ENCODE data around the gene PPM1H. TPM values are rescaled to one million over a fixed set of nuclear protein-coding genes. Genes with fewer than 3 reads are reported as not detected.

PPM1H gene
- total RNA-seq, 1 experiment from 2014 or later = 12.0 TPM

GRCh38 chr12:62866451-62867082, 68.4 kb downstream of the PPM1H start:
- H3K9me3 ChIP-seq (ENCODE audit: low read length) = no peaks in the 10 kb centered on the region
- H3K27ac ChIP-seq (ENCODE audit: low read length) = peak overlapping the region; percentile 42
- no peaks in the 10 kb centered on the region for H3K27me3 ChIP-seq (ENCODE audit: low read length)
- no peaks in the 10 kb centered on the region for H3F3A ChIP-seq (ENCODE audit: low read length, unreplicated experiment)
- peaks cover 4% of the 10 kb centered on the region; the same call in 1 of the 2 replicates for H3K36me3 ChIP-seq (ENCODE audit: low read depth, low read length)
- BruUV-seq (replicated peaks) = no TSS peak
- H3K9ac ChIP-seq (ENCODE audit: low read length) = no peak overlapping the region
- H2AFZ ChIP-seq (ENCODE audit: low read length) = peak overlapping the region; percentile 18; the same call in 1 of the 2 replicates
- H3K9me2 ChIP-seq (replicated peaks; ENCODE audit: low read length) = no peaks in the 10 kb centered on the region
- H3K4me2 ChIP-seq (ENCODE audit: low read length) = peak overlapping the region; percentile 60
- DNase-seq (peak; percentile 81), ATAC-seq (peak; percentile 82)
- intact Hi-C loops (cut with micrococcal nuclease) = loop anchor here (5.0 kb wide), 1 partner anchor 64 kb away; no protein-coding TSS in a partner anchor
- H3K4me3 ChIP-seq (ENCODE audit: low read length) = no peak overlapping the region
- TF ChIP-seq EZH2 (IDR thresholded peaks at IDR 0.05; ENCODE audit: low read length, unreplicated experiment) = no peak
- TF ChIP-seq CTCF (conservative IDR thresholded peaks at IDR 0.05; ENCODE audit: low read depth, low read length) = no peak
- no peak for TF ChIP-seq EZH2phosphoT487 (IDR thresholded peaks at IDR 0.05; ENCODE audit: borderline replicate concordance, low read length)
- ChIA-PET CTCF (interaction anchor here (0.6 kb wide), 1 partner anchor 17 kb away, joined by 4 read pairs; no protein-coding TSS in a partner anchor), POLR2A (ENCODE audit: unreplicated experiment) (interaction anchor here (0.6 kb wide), 2 partner anchors 41 to 263 kb away, joined by 5 to 9 read pairs; no protein-coding TSS in a partner anchor)
- H4K20me1 ChIP-seq (ENCODE audit: low read length) = no peaks in the 10 kb centered on the region
- H3K79me2 ChIP-seq (ENCODE audit: low read length) = peaks cover 61% of the 10 kb centered on the region
- H3K4me1 ChIP-seq (ENCODE audit: insufficient read depth, low read length) = peaks cover 56% of the 10 kb centered on the region

GRCh38 chr12:62865937-62866336, 69.0 kb downstream of the PPM1H start:
- intact Hi-C loops (cut with micrococcal nuclease) = loop anchor here (5.0 kb wide), 1 partner anchor 64 kb away; no protein-coding TSS in a partner anchor
- BruUV-seq (replicated peaks) = TSS peak; percentile 59
- no peaks in the 10 kb centered on the region for H3F3A ChIP-seq (ENCODE audit: low read length, unreplicated experiment)
- H3K27ac ChIP-seq (ENCODE audit: low read length) = peak overlapping the region; percentile 42
- H4K20me1 ChIP-seq (ENCODE audit: low read length) = no peaks in the 10 kb centered on the region
- H3K4me3 ChIP-seq (ENCODE audit: low read length) = no peak overlapping the region
- H3K9ac ChIP-seq (ENCODE audit: low read length) = no peak overlapping the region
- H3K4me2 ChIP-seq (ENCODE audit: low read length) = no peak overlapping the region
- H3K79me2 ChIP-seq (ENCODE audit: low read length) = peaks cover 67% of the 10 kb centered on the region
- ChIA-PET CTCF (no interaction called here), POLR2A (ENCODE audit: unreplicated experiment) (interaction anchor here (0.6 kb wide), 2 partner anchors 42 to 262 kb away, joined by 5 to 9 read pairs; no protein-coding TSS in a partner anchor)
- H3K9me3 ChIP-seq (ENCODE audit: low read length) = no peaks in the 10 kb centered on the region
- no peaks in the 10 kb centered on the region for H3K9me2 ChIP-seq (replicated peaks; ENCODE audit: low read length)
- no peak for TF ChIP-seq EZH2 (IDR thresholded peaks at IDR 0.05; ENCODE audit: low read length, unreplicated experiment)
- no peak for TF ChIP-seq CTCF (conservative IDR thresholded peaks at IDR 0.05; ENCODE audit: low read depth, low read length)
- TF ChIP-seq EZH2phosphoT487 (IDR thresholded peaks at IDR 0.05; ENCODE audit: borderline replicate concordance, low read length) = no peak
- 0 out of 2 replicates have a peak, but pooled peaks cover 1% of the 10 kb centered on the region for H3K36me3 ChIP-seq (ENCODE audit: low read depth, low read length)
- H3K27me3 ChIP-seq (ENCODE audit: low read length) = no peaks in the 10 kb centered on the region
- no peak overlapping the region for H2AFZ ChIP-seq (ENCODE audit: low read length)
- ATAC-seq (no peak), DNase-seq (no peak)
- peaks cover 62% of the 10 kb centered on the region for H3K4me1 ChIP-seq (ENCODE audit: insufficient read depth, low read length)

- CTCF ChIA-PET = no interaction called here
- Histone ChIP-seq H3K9ac (ENCODE audit: low read length) (no peak overlapping the region), H4K20me1 (ENCODE audit: low read length) (no peaks in the 10 kb centered on the region), H3K4me2 (ENCODE audit: low read length) (no peak overlapping the region), H3F3A (ENCODE audit: low read length, unreplicated experiment) (no peaks in the 10 kb centered on the region), H3K4me1 (ENCODE audit: insufficient read depth, low read length) (peaks cover 68% of the 10 kb centered on the region), H3K79me2 (ENCODE audit: low read length) (peaks cover 69% of the 10 kb centered on the region), H3K27me3 (ENCODE audit: low read length) (no peaks in the 10 kb centered on the region), H3K9me3 (ENCODE audit: low read length) (no peaks in the 10 kb centered on the region), H3K4me3 (ENCODE audit: low read length) (no peak overlapping the region), H2AFZ (ENCODE audit: low read length) (no peak overlapping the region), H3K36me3 (ENCODE audit: low read depth, low read length) (no peaks in the 10 kb centered on the region), H3K27ac (ENCODE audit: low read length) (no peak overlapping the region), H3K9me2 (replicated peaks; ENCODE audit: low read length) (no peaks in the 10 kb centered on the region)
- TF ChIP-seq CTCF (conservative IDR thresholded peaks at IDR 0.05; ENCODE audit: low read depth, low read length) = no peak
- TF ChIP-seq EZH2phosphoT487 (IDR thresholded peaks at IDR 0.05; ENCODE audit: borderline replicate concordance, low read length) = no peak
- TF ChIP-seq EZH2 (IDR thresholded peaks at IDR 0.05; ENCODE audit: low read length, unreplicated experiment) = no peak
- no peak for DNase-seq
- ATAC-seq = no peak
- POLR2A ChIA-PET (ENCODE audit: unreplicated experiment) = no interaction called here
- intact Hi-C loops (cut with micrococcal nuclease) = loop anchor here (5.0 kb wide), 1 partner anchor 63 kb away; no protein-coding TSS in a partner anchor
- BruUV-seq (replicated peaks) = no TSS peak
Measured at GRCh38 chr12:62865065-62865464, 69.9 kb downstream of the PPM1H start.
